HG03175 (cell line): ENCODE results near the gene LYZL4.

ENCODE experiments used
- ATAC-seq: cut with Tn5 transposase; IDR thresholded peaks from one replicate; pipeline ENCODE4 v1.9.1; 2021; ENCODE audit warnings: mild to moderate bottlenecking, moderate library complexity; ENCODE audit not compliant: unreplicated experiment

The LYZL4 gene

GRCh38 chr3:42375121-42375800, 35.1 kb downstream of the LYZL4 start:
- no peak for ATAC-seq

- no peak for ATAC-seq
These were observed 38.6 kb downstream of the LYZL4 start for GRCh38 chr3:42371776-42372175.

GRCh38 chr3:42369832-42370231, 40.6 kb downstream of the LYZL4 start:
- no peak for ATAC-seq

GRCh38 chr3:42369304-42369703, 41.1 kb downstream of the LYZL4 start:
- no peak for ATAC-seq

GRCh38 chr3:42368861-42369260, 41.5 kb downstream of the LYZL4 start:
- no peak for ATAC-seq

GRCh38 chr3:42367903-42368302, 42.5 kb downstream of the LYZL4 start:
- ATAC-seq = no peak

GRCh38 chr3:42366550-42366949, 43.9 kb downstream of the LYZL4 start:
- no peak for ATAC-seq

- no peak for ATAC-seq
These were observed 53.1 kb downstream of the LYZL4 start for GRCh38 chr3:42357335-42357734.

GRCh38 chr3:42355612-42356011, 54.8 kb downstream of the LYZL4 start:
- no peak for ATAC-seq

GRCh38 chr3:42353631-42354030, 56.8 kb downstream of the LYZL4 start:
- no peak for ATAC-seq

- ATAC-seq = no peak
These were observed 59.2 kb downstream of the LYZL4 start for GRCh38 chr3:42351207-42351606.

- ATAC-seq = no peak
These were observed 60.4 kb downstream of the LYZL4 start for GRCh38 chr3:42349765-42350594.

GRCh38 chr3:42347928-42348327, 62.5 kb downstream of the LYZL4 start:
- no peak for ATAC-seq
